NCI-H1417 (cell line): Measurements from ENCODE around the gene NDST1.

Experiments used
- DNase-seq, 3 experiments: peaks; one replicate each; lab custom pipeline; 2025; lab: John Stamatoyannopoulos, UW

Gene NDST1

DNA sequence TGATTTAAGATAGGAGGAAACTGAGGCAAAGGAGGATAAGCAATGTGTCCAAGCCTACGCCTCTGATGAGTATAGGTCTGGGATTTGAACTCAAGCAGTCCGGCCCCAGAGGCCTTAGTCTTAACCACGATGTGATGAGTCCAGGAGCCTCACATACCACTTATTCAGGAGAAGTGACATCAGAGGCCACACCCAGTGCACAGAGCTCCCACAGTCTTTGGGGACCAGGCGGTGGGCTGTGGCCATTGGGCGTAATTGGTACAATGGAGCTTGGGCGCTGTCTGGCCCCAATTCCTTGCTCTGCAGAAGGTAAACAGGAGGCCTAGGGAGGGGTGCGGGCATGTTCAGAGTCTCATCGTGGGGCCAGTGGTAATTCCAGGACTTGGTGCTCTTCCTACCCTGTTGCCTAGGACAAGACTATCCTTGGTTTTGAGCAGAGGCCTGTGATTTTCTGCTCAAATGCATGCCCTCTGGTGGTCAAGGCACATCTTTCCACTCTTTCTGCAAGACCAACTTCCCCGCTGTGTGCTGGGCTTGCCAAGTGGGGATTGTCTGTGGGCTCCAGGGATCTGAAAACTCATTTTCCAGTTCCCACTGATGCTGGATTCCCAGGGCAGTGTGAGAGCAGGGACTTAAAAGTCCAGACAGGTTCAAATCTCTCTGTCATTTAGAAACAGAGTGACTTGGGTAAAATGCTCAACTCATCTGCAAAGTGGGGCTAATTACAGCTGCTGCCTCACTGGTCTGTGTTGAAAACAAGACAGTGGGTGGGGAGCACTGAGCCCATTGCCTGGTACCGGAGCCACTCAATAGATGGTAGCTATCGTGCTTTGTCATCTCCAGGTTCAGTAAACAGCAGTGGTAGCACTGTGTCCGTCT, 15.8 kb downstream of the NDST1 start:
- peak in 2 of 3 experiments; percentile 9 to 48 for DNase-seq

DNA sequence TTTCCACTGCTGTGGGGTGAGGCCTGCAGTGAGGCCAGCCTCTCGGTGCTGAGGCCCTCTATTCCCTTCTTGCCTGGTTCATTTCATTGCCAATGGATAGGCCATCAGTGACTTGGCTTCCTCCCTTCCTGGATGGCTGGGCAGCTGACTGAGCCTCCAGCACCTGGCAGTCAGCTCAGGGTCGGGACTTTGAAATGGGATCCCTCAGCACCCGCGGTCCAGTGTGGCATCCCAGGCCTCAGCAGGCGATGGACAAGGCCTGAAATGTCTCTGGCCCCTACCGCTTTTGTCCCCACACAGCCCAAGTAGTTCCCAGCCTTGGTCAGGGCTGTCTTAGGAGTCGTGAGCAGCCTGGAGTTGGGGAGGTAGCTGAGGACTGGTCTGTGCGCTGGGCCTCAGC, 17.2 kb downstream of the NDST1 start:
- no peak for DNase-seq

DNA sequence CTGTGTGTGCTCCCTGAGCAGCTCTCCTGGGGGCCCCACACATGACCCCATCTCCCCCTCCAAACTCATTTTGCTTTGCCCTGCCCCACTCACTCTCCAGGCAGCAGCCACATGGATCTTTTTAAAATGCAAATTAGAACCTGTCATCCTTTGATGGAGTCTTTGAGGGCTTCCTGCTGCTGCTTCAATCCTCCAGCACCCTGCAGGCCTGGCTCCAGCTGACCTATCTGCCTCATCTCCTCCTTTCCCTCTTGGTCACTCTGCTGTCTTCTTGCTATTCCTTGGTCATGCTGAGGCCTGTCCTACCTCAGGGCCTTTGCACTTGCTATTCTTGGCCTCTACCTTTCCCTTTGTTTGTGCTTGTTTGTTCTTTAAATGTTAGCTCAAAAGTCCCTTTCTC, 17.9 kb downstream of the NDST1 start:
- DNase-seq, result peak in 1 of 3 experiments; percentile 12

DNA sequence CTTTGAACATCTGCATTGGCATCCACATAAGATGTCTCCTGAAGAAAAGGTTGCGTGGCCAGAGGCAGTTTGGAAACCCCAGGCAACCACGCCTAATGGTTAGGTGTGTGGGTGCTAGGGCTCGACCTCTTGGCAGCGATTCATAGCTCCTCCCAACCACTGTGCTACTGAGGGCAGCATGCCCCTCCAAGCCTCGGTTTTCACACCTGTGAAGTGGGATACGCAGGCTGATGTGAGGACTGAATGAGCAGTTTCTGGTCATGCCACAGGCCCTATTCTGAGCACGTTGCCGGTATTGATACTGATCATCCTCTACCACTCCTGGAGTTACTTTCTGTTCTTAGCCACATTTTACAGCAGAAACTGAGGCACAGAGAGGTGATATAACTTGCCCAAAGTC, 19.1 kb downstream of the NDST1 start:
- no peak for DNase-seq

DNA sequence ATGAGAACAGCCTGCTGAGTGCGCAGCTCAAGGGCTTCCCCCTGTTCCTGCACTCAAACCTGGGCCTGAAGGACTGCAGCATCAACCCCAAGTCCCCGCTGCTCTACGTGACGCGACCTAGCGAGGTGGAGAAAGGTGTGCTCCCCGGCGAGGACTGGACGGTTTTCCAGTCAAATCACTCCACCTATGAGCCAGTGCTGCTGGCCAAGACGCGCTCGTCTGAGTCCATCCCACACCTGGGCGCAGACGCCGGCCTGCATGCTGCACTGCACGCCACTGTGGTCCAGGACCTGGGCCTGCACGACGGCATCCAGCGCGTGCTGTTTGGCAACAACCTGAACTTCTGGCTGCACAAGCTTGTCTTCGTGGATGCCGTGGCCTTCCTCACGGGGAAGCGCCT, 19.9 kb downstream of the NDST1 start:
- no peak for DNase-seq

DNA sequence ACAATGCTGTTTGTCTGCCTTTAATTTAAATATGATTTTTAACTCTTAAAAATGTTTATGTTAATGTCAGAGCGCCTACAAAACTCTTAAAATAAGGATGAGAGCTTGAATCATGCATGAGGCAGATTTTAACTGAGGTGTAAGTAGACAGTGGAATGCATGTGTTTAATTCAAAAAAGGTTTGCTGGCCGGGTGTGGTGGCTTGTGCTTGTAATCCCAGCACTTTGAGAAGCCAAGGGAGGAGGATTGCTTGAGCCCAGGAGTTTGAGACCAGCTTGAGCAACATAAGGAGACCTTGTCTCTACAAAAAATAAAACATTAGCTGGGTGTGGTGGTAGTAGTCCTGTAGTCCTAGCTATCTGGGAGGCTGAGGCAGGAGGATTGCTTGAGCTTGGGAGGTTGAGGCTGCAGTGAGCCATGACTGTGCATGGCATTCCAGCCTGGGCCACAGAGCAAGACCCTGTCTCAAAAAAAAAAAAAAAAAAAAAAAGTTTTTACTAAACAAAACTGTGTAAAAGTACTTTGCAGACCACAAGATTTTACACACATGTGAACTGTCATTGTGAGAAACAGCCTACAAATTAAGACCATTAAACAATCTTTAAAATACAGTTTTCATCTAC, 21.1 kb downstream of the NDST1 start:
- no peak for DNase-seq

DNA sequence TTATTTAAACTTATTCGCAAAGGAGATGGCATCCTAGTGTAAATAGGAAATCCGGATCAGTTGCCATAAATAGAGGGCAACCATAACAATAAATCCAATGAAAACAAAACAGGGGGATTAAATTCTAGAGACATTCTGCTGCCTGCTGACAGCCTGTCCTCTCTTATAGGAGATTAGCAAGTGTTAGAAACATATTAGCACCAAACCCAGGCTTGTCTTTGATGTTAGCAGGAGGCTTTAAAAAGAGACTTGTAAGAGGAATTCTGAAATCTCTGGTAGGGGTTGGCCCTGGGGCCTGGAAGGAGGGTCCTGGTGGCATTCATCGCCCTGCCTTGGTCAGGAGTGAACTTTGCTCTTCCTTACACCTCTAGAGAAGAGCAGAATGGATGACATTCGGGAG, 21.6 kb downstream of the NDST1 start:
- DNase-seq, result no peak

DNA sequence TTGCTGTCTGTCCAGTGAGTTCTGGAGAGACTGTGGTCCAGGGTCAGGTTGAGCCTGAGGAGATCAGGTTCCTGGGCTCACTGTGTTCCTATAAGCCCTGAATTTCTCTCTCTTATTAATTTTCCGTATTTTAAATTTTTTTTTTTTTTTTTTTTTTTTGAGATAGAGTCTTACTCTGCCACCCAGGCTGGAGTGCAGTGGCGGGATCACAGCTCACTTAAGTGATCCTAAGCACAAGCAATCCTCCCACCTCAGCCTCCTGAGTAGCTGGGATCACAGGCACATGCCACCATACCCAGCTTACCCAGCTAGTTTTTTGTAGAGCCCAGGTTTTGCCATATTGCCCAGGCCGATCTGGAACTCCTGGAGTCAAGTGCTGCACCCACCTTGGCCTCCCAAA, 22.5 kb downstream of the NDST1 start:
- DNase-seq, result no peak

DNA sequence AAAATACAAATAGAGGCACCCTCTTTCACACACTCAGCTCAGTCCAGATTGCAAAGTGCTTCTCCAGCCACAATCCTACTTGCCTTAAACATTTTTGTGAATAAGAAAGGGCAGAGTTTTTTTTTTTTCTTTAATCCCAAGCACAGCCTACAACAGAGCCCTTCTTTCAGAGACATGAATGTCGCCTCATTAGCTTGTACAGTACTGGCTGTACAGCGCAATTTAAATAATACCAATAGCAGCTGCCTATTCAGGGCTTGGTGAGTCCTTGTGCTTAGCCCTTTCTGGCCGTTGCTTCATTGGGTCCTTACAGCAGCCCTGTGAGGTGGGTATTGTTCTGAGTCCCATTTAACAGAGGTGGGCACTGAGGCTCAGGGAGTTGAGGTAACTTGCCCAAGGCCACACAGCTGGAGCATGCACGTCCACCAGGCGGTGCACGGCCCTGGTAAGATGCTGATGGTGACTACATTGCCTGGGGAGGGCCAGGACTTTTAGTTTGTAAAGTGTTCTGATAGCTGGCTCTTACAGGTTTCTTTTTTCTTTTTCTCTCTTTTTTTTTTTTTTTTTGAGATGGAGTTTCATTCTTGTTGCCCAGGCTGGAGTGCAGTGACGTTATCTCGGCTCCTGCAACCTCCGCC, 23.1 kb downstream of the NDST1 start:
- DNase-seq, result no peak

DNA sequence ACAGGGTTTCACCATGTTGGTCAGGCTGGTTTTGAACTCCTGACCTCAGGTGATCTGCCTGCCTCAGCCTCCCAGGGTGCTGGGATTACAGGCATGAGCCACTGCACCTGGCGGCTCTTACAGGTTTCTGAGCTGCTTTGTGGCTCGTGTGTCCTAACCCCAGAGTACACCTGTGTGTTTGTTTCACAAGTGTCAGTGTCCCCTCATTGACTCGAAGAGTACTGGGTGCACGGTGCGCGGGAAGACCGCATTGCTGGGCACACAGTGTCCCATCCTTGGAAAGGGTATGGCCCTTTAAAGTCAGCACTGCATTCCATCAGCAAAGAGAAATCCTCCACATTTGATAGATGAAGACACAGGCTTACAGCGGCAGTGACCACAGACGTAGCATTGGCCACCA, 23.8 kb downstream of the NDST1 start:
- DNase-seq, result no peak

DNA sequence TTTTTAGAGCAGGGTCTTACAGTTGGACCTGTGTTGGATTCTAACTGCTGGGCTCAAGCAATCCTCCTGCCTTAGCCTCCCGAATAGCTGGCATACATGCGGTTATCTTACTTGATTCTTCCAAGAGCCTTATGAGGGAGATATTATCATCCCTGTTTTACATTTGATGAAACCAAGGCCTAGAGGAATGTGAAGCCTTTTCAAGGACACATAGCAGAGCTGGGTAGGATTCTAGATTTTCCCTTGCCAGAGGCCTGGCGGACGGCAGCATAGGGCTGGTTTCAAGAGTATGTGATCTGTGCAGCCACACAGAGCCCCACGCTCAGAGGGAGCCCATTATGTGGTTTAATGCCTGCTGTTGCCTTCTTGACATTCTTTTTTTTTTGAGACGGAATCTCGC, 24.2 kb downstream of the NDST1 start:
- DNase-seq, result no peak

DNA sequence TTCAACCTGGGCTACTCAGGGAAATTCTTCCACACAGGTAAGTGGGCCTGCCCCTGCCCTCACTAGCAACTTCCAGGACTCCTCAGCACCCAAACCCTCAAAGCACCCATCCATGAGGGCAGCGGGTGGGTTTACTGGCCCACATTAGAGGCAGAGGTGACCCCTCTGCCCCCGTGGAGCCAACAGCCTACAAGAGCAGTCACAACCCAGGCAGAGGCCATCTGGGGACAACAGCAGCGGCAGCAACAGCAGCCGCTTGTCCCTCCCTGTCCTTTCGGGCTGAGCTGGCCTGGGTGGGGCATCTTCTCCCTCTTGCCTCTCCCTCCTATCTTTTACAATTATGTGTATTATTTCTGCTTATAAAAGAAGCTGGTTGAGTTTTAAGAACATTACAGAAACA, 25.1 kb downstream of the NDST1 start:
- no peak for DNase-seq

DNA sequence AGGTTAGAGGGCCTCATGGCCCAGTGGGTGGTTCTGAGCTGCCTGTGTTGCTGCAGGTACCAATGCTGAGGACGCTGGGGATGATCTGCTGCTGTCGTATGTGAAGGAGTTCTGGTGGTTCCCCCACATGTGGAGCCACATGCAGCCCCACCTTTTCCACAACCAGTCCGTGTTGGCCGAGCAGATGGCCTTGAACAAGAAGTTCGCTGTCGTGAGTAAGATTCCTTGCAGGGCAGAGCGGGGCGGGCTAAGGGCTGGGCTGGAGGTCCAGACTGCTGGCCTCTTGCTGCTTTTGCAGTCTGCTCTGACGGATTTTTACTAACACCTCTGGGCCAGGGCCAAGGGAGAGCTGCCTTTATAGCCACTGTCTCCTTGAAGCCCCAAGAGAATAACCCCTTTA, 26.9 kb downstream of the NDST1 start:
- DNase-seq, result no peak

DNA sequence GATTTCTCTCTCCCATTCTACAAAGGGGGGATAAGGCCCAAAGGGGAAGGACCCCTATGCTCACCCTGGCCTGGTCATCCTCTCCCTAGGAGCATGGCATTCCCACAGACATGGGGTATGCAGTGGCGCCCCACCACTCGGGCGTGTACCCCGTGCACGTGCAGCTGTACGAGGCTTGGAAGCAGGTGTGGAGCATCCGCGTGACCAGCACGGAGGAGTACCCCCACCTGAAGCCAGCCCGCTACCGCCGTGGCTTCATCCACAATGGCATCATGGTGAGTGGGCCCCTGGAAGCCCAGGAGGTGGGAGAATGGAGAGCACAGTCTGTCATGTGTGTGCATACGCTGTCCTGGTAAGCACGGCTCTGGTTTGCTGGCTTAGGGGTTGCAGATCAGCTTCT, 27.7 kb downstream of the NDST1 start:
- DNase-seq, result no peak

DNA sequence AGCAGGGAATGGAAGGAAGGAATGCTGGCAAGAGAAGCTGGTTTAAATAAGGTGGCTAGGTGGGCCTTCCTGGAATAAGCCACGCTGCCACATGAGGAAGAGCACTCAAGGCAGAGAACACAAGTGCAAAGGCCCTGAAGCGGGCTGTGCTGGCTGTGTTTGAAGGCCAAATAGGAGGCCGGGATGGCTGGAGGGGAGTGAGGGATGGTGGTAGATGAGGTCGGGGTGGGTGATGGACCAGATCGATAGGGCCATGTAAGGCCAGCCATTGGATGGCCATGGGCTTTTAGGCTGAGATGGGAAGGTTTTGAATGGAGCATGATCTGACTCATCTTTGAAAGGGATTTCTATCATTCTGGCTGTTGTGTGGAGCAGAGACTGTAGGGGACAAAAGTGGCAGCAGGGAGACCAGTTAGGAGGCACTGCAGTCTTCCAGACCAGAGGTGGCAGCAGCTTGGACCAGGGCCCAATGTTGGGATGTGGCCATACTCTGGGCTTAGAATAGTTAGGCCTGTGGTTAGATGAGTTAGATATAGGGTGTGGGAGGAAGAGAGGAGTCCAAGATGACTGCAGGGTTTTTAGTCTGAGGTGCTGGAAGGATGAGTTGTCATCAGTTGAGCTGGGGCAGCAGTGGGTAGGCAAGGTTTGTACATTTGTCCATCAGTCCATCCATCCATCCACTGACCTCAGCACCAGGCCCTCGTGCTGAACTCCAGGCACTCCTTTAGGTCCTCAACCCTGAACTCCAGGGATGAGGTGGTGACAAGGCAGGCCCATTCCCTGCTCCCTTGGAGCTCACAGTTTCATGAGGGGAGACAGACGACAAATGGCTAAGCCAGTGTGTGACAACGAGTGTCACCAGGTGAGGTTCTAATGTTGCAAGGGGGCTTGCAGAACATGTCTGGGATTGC, 30.3 kb downstream of the NDST1 start:
- DNase-seq, result no peak

DNA sequence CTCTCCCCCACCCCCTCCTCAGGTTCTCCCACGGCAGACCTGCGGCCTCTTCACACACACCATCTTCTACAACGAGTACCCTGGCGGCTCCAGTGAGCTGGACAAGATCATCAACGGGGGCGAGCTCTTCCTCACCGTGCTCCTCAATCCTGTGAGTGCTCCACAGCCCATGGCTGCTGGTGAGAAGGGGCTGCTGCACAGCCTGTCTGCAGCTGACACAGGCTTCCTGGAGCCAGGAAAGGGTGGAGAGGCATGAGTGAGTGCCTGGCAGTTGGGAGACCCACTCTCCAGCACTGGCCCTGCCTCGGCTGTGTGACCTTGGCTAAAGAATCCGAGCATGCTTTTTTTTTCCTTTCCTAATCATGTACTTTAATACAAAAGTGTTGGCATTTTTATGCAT, 31.3 kb downstream of the NDST1 start:
- DNase-seq, result no peak

DNA sequence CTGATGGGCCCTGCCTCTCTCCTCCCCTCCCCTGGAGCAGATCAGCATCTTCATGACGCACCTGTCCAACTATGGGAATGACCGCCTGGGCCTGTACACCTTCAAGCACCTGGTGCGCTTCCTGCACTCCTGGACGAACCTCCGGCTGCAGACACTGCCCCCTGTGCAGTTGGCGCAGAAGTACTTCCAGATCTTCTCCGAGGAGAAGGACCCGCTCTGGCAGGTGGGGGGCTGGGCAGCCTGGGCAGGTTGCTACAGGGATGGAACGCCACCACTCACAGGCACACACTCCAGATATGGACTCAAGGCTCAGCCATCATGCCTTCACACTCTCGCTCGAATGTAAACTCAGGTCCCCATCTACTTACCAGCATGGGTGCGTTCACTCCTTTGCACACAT, 32.1 kb downstream of the NDST1 start:
- no peak for DNase-seq

DNA sequence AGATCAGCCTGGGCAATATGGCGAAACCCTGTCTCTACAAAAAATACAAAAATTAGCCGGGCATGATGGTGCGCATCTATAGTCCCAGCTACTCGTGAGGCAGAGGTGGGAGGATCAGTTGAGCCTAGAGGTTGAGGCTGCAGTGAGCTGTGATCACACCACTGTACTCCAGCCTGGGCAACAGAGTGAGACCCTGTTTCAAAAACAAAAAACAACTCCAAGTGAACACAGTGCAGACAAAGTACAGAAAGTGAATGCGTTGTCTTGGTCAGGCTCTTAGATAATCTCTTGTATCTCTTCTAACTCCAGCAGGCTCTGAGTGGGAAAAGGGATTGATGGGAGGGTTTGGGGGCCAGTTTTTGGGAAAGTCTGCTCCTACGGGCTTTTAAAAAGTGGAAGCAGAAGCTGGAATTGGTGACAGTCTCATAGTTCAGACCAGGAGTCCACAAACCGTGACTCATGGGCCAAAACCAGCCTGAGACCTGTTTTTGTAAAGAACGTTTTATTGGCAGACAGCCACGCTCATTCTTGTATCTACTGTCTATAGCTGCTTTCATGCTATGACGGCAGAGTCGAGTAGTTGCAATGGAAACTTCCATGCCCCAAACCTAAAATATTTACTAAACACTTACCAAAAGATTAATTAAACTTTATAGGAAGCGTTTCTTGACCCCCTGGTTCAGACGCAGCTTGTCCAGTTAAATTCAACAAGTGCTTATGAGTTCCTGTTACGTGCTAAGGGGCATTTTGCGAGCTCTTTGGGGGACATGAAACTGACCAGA, 32.9 kb downstream of the NDST1 start:
- DNase-seq, result no peak

DNA sequence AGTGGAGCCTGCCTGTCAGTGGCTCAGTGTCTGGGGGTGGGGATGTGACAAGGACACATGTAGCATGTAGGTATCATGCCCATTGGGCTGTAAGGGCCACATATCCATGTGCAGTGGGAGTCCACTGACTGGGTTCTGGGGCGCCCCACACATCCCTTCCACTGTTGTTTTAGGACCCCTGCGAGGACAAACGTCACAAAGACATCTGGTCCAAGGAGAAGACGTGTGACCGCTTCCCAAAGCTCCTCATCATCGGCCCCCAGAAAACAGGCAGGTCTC, 33.4 kb downstream of the NDST1 start:
- DNase-seq, result no peak

DNA sequence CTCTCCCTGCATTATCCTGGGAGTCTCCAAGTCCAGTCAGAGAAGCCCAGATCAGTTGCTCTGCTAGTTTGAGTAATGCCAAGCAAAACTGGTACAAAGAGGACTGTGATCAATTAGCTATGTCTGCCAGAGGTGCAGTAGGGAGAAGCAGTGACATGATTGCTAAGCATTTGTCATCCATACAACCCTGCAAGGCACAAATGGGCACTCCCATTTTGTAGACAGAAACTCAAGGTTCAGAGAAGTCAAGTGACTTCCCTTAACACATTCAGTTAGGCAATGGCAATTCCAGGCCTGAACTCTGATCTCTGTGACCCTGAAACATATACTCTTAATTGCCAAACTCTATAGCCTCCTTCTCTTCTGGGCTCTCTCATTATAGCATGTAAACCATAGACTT, 34.0 kb downstream of the NDST1 start:
- DNase-seq, result no peak

DNA sequence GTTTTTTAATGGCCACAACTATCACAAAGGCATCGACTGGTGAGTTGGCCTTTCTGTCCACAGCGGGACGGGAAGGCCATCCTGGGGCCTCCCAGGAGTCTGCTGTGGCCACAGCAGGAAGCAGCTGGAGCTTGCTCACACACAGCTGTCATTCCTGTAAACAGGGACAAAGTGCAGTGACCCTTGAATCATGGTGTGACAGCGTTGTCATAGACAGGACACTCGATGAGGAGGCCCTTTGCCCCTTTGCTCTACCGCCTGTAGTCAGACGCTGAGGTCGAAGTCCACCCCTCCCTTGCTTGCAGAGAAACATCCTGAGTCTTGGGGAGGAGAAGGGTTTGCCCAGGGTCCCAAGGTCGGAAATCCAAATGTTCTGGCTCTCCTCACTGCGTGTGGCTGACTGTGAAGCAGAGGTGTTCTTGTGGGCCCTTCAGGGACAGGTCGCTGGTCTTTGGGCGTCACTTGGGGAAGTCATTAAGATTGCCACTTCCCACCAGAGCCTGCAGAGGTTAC, 35.1 kb downstream of the NDST1 start:
- no peak for DNase-seq
